Nephron (organoid): ENCODE measurements around the gene CPE.
A peak's percentile ranks its signal among the peaks of the same experiment; 100 is the strongest.

ENCODE experiments used
- H3K27ac Mint-ChIP-seq, 3 experiments: 2 replicates each; pipeline ENCODE4 v1.8.0; 2020; ENCODE audit warnings: mixed read lengths in 3 of 3, mild to moderate bottlenecking in 2 of 3, moderate library complexity in 1 of 3
- H3K27me3 Mint-ChIP-seq: 2 replicates; pipeline ENCODE4 v1.8.0; 2021; ENCODE audit warnings: low read depth, mild to moderate bottlenecking, moderate library complexity, mixed read lengths
- H3K36me3 Mint-ChIP-seq: 2 replicates; pipeline ENCODE4 v1.8.0; 2020; ENCODE audit warnings: low read depth, mixed read lengths
- H3K4me1 Mint-ChIP-seq: 2 replicates; pipeline ENCODE4 v1.8.0; 2020; ENCODE audit warnings: mixed read lengths
- H3K4me3 Mint-ChIP-seq, 3 experiments: 2 replicates each; pipeline ENCODE4 v1.8.0; 2020; ENCODE audit warnings: mild to moderate bottlenecking in 3 of 3, mixed read lengths in 3 of 3, moderate library complexity in 2 of 3
- H3K9me3 Mint-ChIP-seq: 2 replicates; pipeline ENCODE4 v1.8.0; 2020; ENCODE audit warnings: mixed read lengths
- CTCF ChIP-seq, 3 experiments: fragments of 200-600 bp; sonication (generic); IDR thresholded peaks; one replicate each; pipeline ENCODE4 v1.5.0; 2021; ENCODE audit warnings: antibody characterized with exemption in 3 of 3; ENCODE audit not compliant: unreplicated experiment in 3 of 3

Gene CPE

GRCh38 chr4:165454426-165454825, 75.6 kb downstream of the CPE start:
- H3K4me3 Mint-ChIP-seq = no peak overlapping the region
- H3K27ac Mint-ChIP-seq = no peak overlapping the region
- peaks cover 13% of the 10 kb centered on the region for H3K4me1 Mint-ChIP-seq
- peaks cover 3% of the 10 kb centered on the region for H3K36me3 Mint-ChIP-seq
- no peak for TF ChIP-seq CTCF (IDR thresholded peaks at IDR 0.05; ENCODE audit: unreplicated experiment in 3 of 3)
- H3K9me3 Mint-ChIP-seq = peaks cover 3% of the 10 kb centered on the region
- no peaks in the 10 kb centered on the region for H3K27me3 Mint-ChIP-seq

GRCh38 chr4:165457793-165458192, 79.0 kb downstream of the CPE start:
- Mint-ChIP-seq H3K9me3 (peaks cover 3% of the 10 kb centered on the region), H3K4me3 (no peak overlapping the region), H3K27me3 (no peaks in the 10 kb centered on the region), H3K36me3 (peaks cover 3% of the 10 kb centered on the region), H3K27ac (peak overlapping the region in 1 of 3 experiments; percentile 57), H3K4me1 (peaks cover 24% of the 10 kb centered on the region)
- no peak for TF ChIP-seq CTCF (IDR thresholded peaks at IDR 0.05; ENCODE audit: unreplicated experiment in 3 of 3)

- Mint-ChIP-seq H3K27ac (peak overlapping the region in 1 of 3 experiments; percentile 6), H3K4me3 (no peak overlapping the region), H3K27me3 (no peaks in the 10 kb centered on the region), H3K4me1 (peaks cover 24% of the 10 kb centered on the region), H3K9me3 (peaks cover 3% of the 10 kb centered on the region), H3K36me3 (peaks cover 3% of the 10 kb centered on the region)
- no peak for TF ChIP-seq CTCF (IDR thresholded peaks at IDR 0.05; ENCODE audit: unreplicated experiment in 3 of 3)
Measured at GRCh38 chr4:165458471-165458870, 79.7 kb downstream of the CPE start.

GRCh38 chr4:165461159-165461821, 82.5 kb downstream of the CPE start:
- H3K36me3 Mint-ChIP-seq = no peaks in the 10 kb centered on the region
- no peak for TF ChIP-seq CTCF (IDR thresholded peaks at IDR 0.05; ENCODE audit: unreplicated experiment in 3 of 3)
- no peak overlapping the region for H3K4me3 Mint-ChIP-seq
- no peaks in the 10 kb centered on the region for H3K9me3 Mint-ChIP-seq
- no peaks in the 10 kb centered on the region for H3K27me3 Mint-ChIP-seq
- peak overlapping the region; percentile 15 to 81 (median 70) for H3K27ac Mint-ChIP-seq
- peaks cover 24% of the 10 kb centered on the region for H3K4me1 Mint-ChIP-seq

- H3K27me3 Mint-ChIP-seq = no peaks in the 10 kb centered on the region
- no peak overlapping the region for H3K4me3 Mint-ChIP-seq
- H3K27ac Mint-ChIP-seq = peak overlapping the region in 2 of 3 experiments; percentile 70 to 81
- no peak for TF ChIP-seq CTCF (IDR thresholded peaks at IDR 0.05; ENCODE audit: unreplicated experiment in 3 of 3)
- no peaks in the 10 kb centered on the region for H3K9me3 Mint-ChIP-seq
- H3K4me1 Mint-ChIP-seq = peaks cover 24% of the 10 kb centered on the region
- no peaks in the 10 kb centered on the region for H3K36me3 Mint-ChIP-seq
Measured at GRCh38 chr4:165462009-165462408, 83.2 kb downstream of the CPE start.

GRCh38 chr4:165464376-165464775, 85.6 kb downstream of the CPE start:
- Mint-ChIP-seq H3K9me3 (no peaks in the 10 kb centered on the region), H3K4me1 (peaks cover 12% of the 10 kb centered on the region)

More at GRCh38 chr4:165464376-165464775, 85.6 kb downstream of the CPE start:
- Mint-ChIP-seq H3K27me3 (no peaks in the 10 kb centered on the region), H3K36me3 (no peaks in the 10 kb centered on the region), H3K27ac (peak overlapping the region in 1 of 3 experiments; percentile 15), H3K4me3 (no peak overlapping the region)
- TF ChIP-seq CTCF (IDR thresholded peaks at IDR 0.05; ENCODE audit: unreplicated experiment in 3 of 3) = no peak
